MM.1S (cell line): ENCODE results near the gene RAB3IL1.

Experiments
- CTCF ChIP-seq: fragments of 300-600 bp; sonication (generic); IDR thresholded peaks from 2 replicates; pipeline ENCODE4 v1.5.1; 2016; ENCODE audit warnings: antibody characterized with exemption, low read length, mixed read lengths
- EZH2phosphoT487 ChIP-seq: fragments of 300-600 bp; sonication (generic); IDR thresholded peaks from 2 replicates; pipeline ENCODE4 v1.6.1; 2018; ENCODE audit warnings: antibody characterized with exemption, low read length

DNA sequence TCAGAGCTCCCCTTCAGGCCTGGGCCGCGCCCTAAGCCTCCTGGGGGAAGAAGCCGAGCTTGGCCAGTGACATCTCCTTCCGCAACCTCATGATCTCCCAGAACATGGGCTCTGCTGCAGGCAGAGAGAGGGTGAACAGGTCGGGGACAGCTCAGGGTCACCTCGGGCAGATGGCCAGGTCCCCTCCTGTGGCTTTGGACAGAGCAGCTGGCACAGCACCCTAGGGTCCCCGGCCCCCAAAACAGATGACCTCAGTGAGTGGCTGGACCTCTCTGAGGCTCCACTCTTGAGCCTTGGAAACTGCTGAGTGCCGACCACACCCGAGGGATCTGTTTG is 19.2 kb downstream of the RAB3IL1 start:
- TF ChIP-seq CTCF: no peak
- no peak for TF ChIP-seq EZH2phosphoT487
